Cardiac muscle cell (in vitro differentiated cells and primary cell): ENCODE data around the gene SLC7A9. TPM values are rescaled to one million over a fixed set of nuclear protein-coding genes. Genes with fewer than 3 reads are reported as not detected.
A peak's percentile ranks its signal among the peaks of the same experiment; 100 is the strongest.
"Not testable (repeated sequence)": the region's sequence is repeated elsewhere in the genome, so short reads cannot be mapped to it uniquely, and the experiment has no call there.

Source experiments
- DNase-seq, 2 donors: peaks; one replicate each; pipeline versions ENCODE4 v3.0.0 to v3.0.0-alpha.2; 2010 to 2017; ENCODE audit warnings: low read depth in 1 of 2, low spot score in 1 of 2
- H3K27ac ChIP-seq: fragments of 200-600 bp; sonication (generic); 2 replicates; pipeline ENCODE4 v1.5.1; 2016
- H3K27me3 ChIP-seq: fragments of 200-600 bp; sonication (generic); 2 replicates; pipeline ENCODE4 v1.6.0; 2016; ENCODE audit warnings: control low read depth
- H3K36me3 ChIP-seq: fragments of 200-600 bp; sonication (generic); 2 replicates; pipeline ENCODE4 v1.5.1; 2016; ENCODE audit warnings: control low read depth
- H3K4me1 ChIP-seq: fragments of 200-600 bp; sonication (generic); 2 replicates; pipeline ENCODE4 v1.8.1; 2017; ENCODE audit warnings: low read depth, mild to moderate bottlenecking, mixed run types
- H3K4me3 ChIP-seq: fragments of 200-600 bp; sonication (generic); 2 replicates; pipeline ENCODE4 v1.5.1; 2016; ENCODE audit warnings: mild to moderate bottlenecking
- H3K9me3 ChIP-seq: fragments of 200-600 bp; sonication (generic); 2 replicates; pipeline ENCODE4 v1.5.1; 2017; ENCODE audit warnings: low read depth, mild to moderate bottlenecking, control low read depth
- CTCF ChIP-seq: IDR thresholded peaks from 2 replicates; pipeline ENCODE4 v1.5.1; 2012; ENCODE audit warnings: low read depth, mild to moderate bottlenecking, low read length
- polyA plus RNA-seq: library from polyadenylated mRNA; unstranded; fragments of >200 nt; fragmentation: Nextera tagmentation; extraction: Ambion mirVana; gene quantifications from 2 replicates; pipeline ENCODE4 v1.2.1, GENCODE V29; 2016
- total RNA-seq: library from RNA; depleted of rRNA; stranded (reverse); fragments of >200 nt; gene quantifications from 2 replicates; pipeline ENCODE4 v1.2.3, GENCODE V29; 2016

SLC7A9 gene
- total and polyA plus RNA-seq, 2 experiments from 2014 or later = 0.67 to 0.71 TPM

DNA sequence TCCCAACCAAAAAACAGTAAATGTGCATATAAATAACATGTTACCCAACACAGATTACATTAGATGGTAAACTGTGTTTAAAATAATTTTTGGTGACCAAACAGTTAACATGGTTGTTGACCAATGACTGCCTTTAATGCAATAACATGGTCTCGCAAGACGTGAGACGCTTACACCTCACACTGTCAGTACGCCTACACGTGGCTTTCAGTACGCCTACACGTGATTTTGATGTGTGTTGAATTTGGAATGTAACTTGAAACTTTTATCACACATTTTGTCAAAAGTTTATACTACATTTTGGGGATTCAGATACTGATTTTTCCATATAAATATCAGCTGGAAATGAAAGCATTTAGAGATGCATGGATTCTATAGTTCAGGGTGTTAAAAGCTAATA, 32.0 kb downstream of the SLC7A9 start:
- DNase-seq = no peak
- no peak overlapping the region for H3K27ac ChIP-seq
- no peaks in the 10 kb centered on the region for H3K4me1 ChIP-seq
- no peaks in the 10 kb centered on the region for H3K27me3 ChIP-seq
- no peaks in the 10 kb centered on the region for H3K36me3 ChIP-seq
- H3K4me3 ChIP-seq = no peak overlapping the region
- H3K9me3 ChIP-seq = no peaks in the 10 kb centered on the region
- TF ChIP-seq CTCF = no peak

DNA sequence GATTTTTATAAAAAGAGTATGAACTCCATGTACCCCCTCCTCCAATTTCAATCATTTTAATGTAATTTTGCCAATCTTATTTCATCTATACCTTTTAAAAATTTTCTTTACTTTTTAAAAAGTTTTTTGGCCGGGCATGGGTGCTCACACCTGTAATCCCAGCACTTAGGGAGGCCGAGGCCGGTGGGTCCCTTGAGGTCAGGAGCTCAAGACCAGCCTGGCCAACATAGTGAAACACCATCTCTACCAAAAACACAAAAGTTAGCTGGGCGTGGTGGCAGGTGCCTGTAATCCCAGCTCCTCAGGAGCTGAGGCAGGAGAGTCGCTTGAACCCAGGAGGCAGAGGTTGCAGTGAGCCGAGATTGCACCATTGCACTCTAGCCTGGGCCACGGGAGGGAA, 36.2 kb downstream of the SLC7A9 start:
- H3K9me3 ChIP-seq, H3K36me3 ChIP-seq, H3K27me3 ChIP-seq, DNase-seq, H3K4me1 ChIP-seq, H3K4me3 ChIP-seq, H3K27ac ChIP-seq: not testable (repeated sequence)

- not testable (repeated sequence) for H3K27ac ChIP-seq, DNase-seq, H3K9me3 ChIP-seq, H3K36me3 ChIP-seq, H3K27me3 ChIP-seq, H3K4me3 ChIP-seq, H3K4me1 ChIP-seq
Observed at GRCh38 chr19:32832825-32833224, 36.7 kb downstream of the SLC7A9 start.

- not testable (repeated sequence) for H3K36me3 ChIP-seq, DNase-seq, H3K4me1 ChIP-seq, H3K4me3 ChIP-seq, H3K9me3 ChIP-seq, H3K27me3 ChIP-seq, H3K27ac ChIP-seq
Observed at GRCh38 chr19:32832094-32832493, 37.5 kb downstream of the SLC7A9 start.

DNA sequence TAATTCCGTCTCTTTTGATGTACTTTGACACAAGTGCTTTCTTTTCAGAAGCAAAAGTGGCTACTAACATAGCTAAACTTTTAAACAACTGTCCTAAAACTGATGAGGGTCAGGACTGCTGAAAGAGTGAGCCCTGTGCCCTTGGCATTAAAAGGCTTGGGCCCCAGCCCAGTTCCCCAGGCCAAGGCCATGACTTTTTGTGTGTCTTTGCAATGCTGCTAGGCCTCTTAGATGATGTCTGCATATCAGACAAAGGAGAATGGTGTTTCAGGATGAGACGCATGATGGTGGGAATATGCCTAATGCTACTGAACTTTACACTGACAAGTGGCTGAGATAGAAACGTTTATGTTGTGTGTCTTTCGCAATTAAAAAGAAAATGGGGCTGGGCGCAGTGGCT, 38.0 kb downstream of the SLC7A9 start:
- H3K27me3 ChIP-seq = no peaks in the 10 kb centered on the region
- TF ChIP-seq CTCF = no peak
- H3K9me3 ChIP-seq = no peaks in the 10 kb centered on the region
- no peak for DNase-seq
- H3K4me3 ChIP-seq = no peak overlapping the region
- no peaks in the 10 kb centered on the region for H3K4me1 ChIP-seq
- no peaks in the 10 kb centered on the region for H3K36me3 ChIP-seq
- H3K27ac ChIP-seq = no peak overlapping the region

DNA sequence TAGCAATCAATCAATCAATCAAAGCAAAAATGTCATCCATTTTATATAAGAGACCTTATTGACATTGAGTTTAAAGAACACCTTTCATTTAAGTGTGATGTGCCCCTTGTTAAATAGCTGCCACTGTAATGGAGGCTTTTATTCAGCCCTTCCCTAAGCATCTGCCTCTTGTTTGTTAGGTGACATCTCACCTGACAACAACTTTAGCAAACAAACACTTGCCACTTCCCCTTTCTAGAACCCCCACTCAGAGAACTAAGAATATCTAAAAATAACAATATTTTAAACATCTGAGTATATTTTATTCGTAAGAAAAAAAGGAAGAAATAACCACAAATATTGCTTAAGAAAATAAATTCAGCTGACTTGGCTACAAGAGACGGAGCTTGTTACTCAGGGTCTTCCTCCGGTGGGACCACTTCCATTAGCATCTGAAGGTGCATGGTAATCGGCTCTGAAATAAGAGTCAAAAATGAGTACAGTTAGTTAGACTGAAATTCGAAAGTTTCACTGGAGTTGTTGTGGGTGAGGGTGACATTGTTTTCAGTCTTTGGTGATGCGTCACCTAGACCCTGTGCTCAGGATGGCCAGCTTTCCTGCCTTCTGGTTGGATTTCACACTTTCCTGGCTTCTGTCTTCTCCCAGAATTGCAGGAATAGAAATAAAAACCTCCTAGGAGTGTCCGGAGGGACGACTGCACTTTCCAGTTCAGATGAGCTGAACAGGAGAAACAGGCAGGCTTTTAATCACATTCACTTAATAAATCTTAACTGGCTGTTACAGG, 39.1 kb downstream of the SLC7A9 start:
- Histone ChIP-seq H3K4me1 (no peaks in the 10 kb centered on the region), H3K27me3 (no peaks in the 10 kb centered on the region), H3K36me3 (no peaks in the 10 kb centered on the region), H3K9me3 (no peaks in the 10 kb centered on the region), H3K27ac (no peak overlapping the region), H3K4me3 (no peak overlapping the region)
- no peak for TF ChIP-seq CTCF
- peak in 1 of 2 donors; percentile 17 for DNase-seq

- Histone ChIP-seq H3K27me3 (no peaks in the 10 kb centered on the region), H3K27ac (no peak overlapping the region), H3K4me1 (peaks cover 4% of the 10 kb centered on the region), H3K36me3 (no peaks in the 10 kb centered on the region), H3K9me3 (no peaks in the 10 kb centered on the region), H3K4me3 (no peak overlapping the region)
- no peak for TF ChIP-seq CTCF
- no peak for DNase-seq
Observed at GRCh38 chr19:32829345-32829896, 40.1 kb downstream of the SLC7A9 start.
